Smooth muscle cell (in vitro differentiated cells): ENCODE measurements around the gene NEIL1. TPM values are rescaled to one million over a fixed set of nuclear protein-coding genes. Genes with fewer than 3 reads are reported as not detected.
A peak's percentile ranks its signal among the peaks of the same experiment; 100 is the strongest.
"Not testable (repeated sequence)": the region's sequence is repeated elsewhere in the genome, so short reads cannot be mapped to it uniquely, and the experiment has no call there.

Source experiments
- DNase-seq: peaks from one replicate; lab custom pipeline; 2025; ENCODE audit not compliant: unreplicated experiment; lab: John Stamatoyannopoulos, UW
- H2AFZ ChIP-seq: fragments of 200-600 bp; sonication (generic); 2 replicates; pipeline ENCODE4 v1.6.0; 2016; ENCODE audit warnings: antibody characterized with exemption, low read depth, mild to moderate bottlenecking
- H3F3A ChIP-seq: fragments of 200-600 bp; sonication (generic); 2 replicates; pipeline ENCODE4 v1.6.0; 2017; ENCODE audit warnings: antibody characterized with exemption, low read depth
- H3K27ac ChIP-seq: fragments of 200-600 bp; sonication (generic); 2 replicates; pipeline ENCODE4 v1.5.1; 2016; ENCODE audit warnings: low read depth, mild to moderate bottlenecking
- H3K27me3 ChIP-seq: fragments of 200-600 bp; sonication (generic); 2 replicates; pipeline ENCODE4 v1.6.1; 2016; ENCODE audit warnings: low read depth, mild to moderate bottlenecking
- H3K36me3 ChIP-seq: fragments of 200-600 bp; sonication (generic); 2 replicates; pipeline ENCODE4 v1.5.1; 2016; ENCODE audit warnings: low read depth
- H3K4me1 ChIP-seq: fragments of 200-600 bp; sonication (generic); 2 replicates; pipeline ENCODE4 v1.5.1; 2016; ENCODE audit warnings: low read depth
- H3K4me2 ChIP-seq: fragments of 200-600 bp; sonication (generic); 2 replicates; pipeline ENCODE4 v1.6.0; 2016; ENCODE audit warnings: mild to moderate bottlenecking
- H3K4me3 ChIP-seq: fragments of 200-600 bp; sonication (generic); 2 replicates; pipeline ENCODE4 v1.5.1; 2016; ENCODE audit warnings: mild to moderate bottlenecking
- H3K79me2 ChIP-seq: fragments of 200-600 bp; sonication (generic); 2 replicates; pipeline ENCODE4 v1.6.0; 2016; ENCODE audit warnings: low read depth, mild to moderate bottlenecking
- H3K9ac ChIP-seq: fragments of 200-600 bp; sonication (generic); 2 replicates; pipeline ENCODE4 v1.6.0; 2016; ENCODE audit warnings: low read depth
- H3K9me3 ChIP-seq: fragments of 200-600 bp; sonication (generic); replicated peaks from 2 replicates; pipeline ENCODE4 v1.5.1; 2016; ENCODE audit warnings: low read depth
- H4K20me1 ChIP-seq: fragments of 200-600 bp; sonication (generic); 2 replicates; pipeline ENCODE4 v1.6.0; 2016; ENCODE audit warnings: low read depth
- WGBS: methylation state at CpG from one replicate; pipeline ENCODE4 v1.1.7; 2016; ENCODE audit warnings: low lambda C conversion rate; 5-methylcytosine and 5-hydroxymethylcytosine counted together
- polyA plus RNA-seq: library from polyadenylated mRNA; unstranded; fragments of >200 nt; fragmentation: Nextera tagmentation; extraction: Ambion mirVana; gene quantifications from 2 replicates; pipeline ENCODE4 v1.2.1, GENCODE V29; 2016
- total RNA-seq: library from RNA; depleted of rRNA; stranded (reverse); fragments of >200 nt; gene quantifications from 2 replicates; pipeline ENCODE4 v1.2.3, GENCODE V29; 2014
- TF ChIP-seq, protein P1 (sequence below): fragments of 200-600 bp; sonication (generic); IDR thresholded peaks from 2 replicates; pipeline ENCODE4 v1.5.1; 2017; ENCODE audit warnings: borderline replicate concordance, mild to moderate bottlenecking, antibody characterized with exemption; ENCODE audit not compliant: insufficient read depth, poor library complexity, severe bottlenecking

NEIL1 gene, protein sequence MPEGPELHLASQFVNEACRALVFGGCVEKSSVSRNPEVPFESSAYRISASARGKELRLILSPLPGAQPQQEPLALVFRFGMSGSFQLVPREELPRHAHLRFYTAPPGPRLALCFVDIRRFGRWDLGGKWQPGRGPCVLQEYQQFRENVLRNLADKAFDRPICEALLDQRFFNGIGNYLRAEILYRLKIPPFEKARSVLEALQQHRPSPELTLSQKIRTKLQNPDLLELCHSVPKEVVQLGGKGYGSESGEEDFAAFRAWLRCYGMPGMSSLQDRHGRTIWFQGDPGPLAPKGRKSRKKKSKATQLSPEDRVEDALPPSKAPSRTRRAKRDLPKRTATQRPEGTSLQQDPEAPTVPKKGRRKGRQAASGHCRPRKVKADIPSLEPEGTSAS
- 2.5 and 4.1 TPM in 2 replicates for total RNA-seq
- polyA plus RNA-seq, result 15.1 and 20.3 TPM in 2 replicates

DNA sequence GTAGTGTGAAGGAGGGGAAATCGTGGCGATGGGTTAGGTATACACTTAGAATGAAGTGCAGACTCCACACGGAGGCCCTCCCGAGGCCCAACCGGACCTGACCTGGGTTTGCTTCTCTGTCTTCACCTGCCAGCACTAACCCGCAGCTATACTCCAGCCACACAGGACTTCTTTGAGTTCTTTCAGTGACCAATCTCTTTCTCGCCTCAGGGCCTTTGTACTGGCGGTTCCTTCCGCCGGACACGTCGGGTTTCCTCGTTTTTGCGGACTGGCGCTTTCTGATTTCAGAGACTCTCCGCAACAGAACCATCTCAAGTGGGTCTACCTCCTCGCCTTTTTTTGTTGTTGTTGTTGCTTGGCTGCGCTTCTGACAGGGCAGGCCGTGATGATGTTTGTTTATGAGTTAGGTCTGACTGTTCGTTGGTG is at the start of gene NEIL1:
Gene NEIL1, plus strand, starts transcription at position 244 of the 426 bp plus-strand sequence. CDS start 1,867 bp downstream, outside the sequence.
- Histone ChIP-seq H3K36me3 (no peaks in the 10 kb centered on the region), H3K27ac (no peak within 1 kb of the TSS), H3K4me1 (peaks cover 6% of the 10 kb centered on the region), H3K9me3 (no peaks in the 10 kb centered on the region), H3K27me3 (no peaks in the 10 kb centered on the region), H3K79me2 (no peaks in the 10 kb centered on the region), H3K9ac (peak within 1 kb of the TSS; percentile 80), H2AFZ (peak within 1 kb of the TSS; percentile 12), H3K4me3 (peak within 1 kb of the TSS; percentile 83), H3F3A (no peaks in the 10 kb centered on the region), H3K4me2 (peak within 1 kb of the TSS; percentile 100), H4K20me1 (no peaks in the 10 kb centered on the region)
- TF ChIP-seq, protein P1, sequence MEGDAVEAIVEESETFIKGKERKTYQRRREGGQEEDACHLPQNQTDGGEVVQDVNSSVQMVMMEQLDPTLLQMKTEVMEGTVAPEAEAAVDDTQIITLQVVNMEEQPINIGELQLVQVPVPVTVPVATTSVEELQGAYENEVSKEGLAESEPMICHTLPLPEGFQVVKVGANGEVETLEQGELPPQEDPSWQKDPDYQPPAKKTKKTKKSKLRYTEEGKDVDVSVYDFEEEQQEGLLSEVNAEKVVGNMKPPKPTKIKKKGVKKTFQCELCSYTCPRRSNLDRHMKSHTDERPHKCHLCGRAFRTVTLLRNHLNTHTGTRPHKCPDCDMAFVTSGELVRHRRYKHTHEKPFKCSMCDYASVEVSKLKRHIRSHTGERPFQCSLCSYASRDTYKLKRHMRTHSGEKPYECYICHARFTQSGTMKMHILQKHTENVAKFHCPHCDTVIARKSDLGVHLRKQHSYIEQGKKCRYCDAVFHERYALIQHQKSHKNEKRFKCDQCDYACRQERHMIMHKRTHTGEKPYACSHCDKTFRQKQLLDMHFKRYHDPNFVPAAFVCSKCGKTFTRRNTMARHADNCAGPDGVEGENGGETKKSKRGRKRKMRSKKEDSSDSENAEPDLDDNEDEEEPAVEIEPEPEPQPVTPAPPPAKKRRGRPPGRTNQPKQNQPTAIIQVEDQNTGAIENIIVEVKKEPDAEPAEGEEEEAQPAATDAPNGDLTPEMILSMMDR, result no peak
- 20% methylated on average over 20 of the region's 20 CpGs for WGBS
- no peak for DNase-seq

DNA sequence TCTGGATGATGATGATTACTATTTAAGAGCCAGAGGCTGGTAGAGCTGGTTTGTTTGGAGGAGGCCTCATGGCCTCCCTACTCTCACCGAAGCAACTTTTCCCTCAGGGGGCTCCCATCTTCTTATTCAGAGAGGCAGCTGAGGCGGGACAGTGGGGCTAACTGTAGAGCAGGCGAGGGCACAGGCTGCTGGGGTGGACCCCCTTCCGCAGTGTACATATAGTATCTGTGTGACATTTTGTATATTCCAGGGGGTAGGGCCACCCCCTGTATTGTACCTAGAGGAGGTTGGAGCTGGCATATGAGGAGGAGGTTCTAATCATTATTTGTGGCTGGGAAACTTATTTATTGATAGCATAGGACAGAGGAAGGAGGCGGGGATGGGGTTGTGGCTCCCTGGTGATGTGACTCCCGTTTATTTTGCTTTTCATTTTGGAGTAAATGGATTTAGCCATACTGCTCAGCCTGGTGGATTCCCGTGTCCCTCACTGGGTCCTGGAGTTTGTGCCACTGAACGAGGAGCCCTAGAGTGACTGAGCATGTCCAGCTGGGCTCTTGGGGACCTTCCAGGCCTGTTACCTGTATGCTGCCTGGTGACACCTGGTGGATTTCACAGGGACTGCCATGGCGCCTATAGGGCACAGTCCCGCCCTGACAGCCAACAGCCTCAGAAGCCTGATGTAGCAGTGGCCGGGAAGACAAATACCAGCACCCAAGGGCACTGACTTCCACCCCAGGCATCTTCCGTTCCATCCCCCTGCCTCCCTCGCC is 48.1 kb upstream of the NEIL1 start:
- not testable (repeated sequence) for H3K4me1 ChIP-seq, H3K9ac ChIP-seq, H3K9me3 ChIP-seq, H2AFZ ChIP-seq, H3K27ac ChIP-seq, H3K27me3 ChIP-seq, H3F3A ChIP-seq, H3K4me2 ChIP-seq, H3K36me3 ChIP-seq, H3K79me2 ChIP-seq, H4K20me1 ChIP-seq, DNase-seq, H3K4me3 ChIP-seq
- 69% methylated on average over 9 of the region's 13 CpGs for WGBS

DNA sequence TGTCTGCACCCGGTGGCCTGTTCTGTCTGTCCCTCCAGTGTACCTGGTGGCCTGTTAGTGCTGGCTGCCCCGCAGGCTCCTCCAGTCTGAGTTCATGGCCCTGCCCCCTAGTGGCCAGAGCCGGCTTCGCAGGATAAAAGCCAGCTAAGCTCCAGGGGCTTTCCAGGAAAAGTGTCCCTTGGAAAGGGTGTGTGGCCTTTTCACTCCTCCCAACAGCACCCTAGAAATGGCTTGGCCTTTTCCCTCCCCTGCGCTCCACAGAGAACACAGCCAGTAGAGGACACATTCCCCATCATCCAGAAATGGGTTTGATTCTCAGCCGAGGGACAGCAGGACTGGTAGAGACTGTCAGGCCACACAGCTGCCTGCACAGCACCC is 47.5 kb upstream of the NEIL1 start:
- not testable (repeated sequence) for H3K36me3 ChIP-seq, H2AFZ ChIP-seq, H3K9me3 ChIP-seq, H3K27ac ChIP-seq, H3F3A ChIP-seq, DNase-seq, H3K27me3 ChIP-seq, H3K4me3 ChIP-seq, H4K20me1 ChIP-seq, H3K9ac ChIP-seq, H3K4me1 ChIP-seq, H3K79me2 ChIP-seq, H3K4me2 ChIP-seq
- TF ChIP-seq, protein P1, result peak; percentile 50
- 23% methylated on average over 6 of the region's 6 CpGs for WGBS

DNA sequence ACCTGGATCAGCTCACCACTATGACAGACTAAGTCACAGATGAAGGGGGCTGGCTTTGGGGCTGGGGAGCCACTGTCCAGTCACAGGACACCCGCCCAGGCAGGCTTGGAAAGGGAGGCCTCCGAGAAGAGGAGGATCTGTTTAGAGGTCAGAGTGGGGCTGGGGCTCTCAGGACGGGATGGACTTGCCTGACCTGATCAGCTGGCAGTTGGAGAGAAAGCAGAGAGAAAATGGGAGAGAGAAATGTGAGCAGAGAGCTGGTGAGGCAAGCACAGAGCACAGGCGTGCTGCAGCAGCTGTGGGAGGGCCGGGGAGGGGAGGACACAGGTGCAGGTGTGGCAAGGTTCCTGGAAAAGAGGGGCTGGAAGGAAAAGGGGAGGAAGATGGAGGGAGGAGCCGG is 46.8 kb upstream of the NEIL1 start:
- H4K20me1 ChIP-seq, H3K27ac ChIP-seq: not testable (repeated sequence)

More for the DNA sequence above, 46.8 kb upstream of the NEIL1 start:
- DNase-seq, H3K27me3 ChIP-seq, H3K9ac ChIP-seq, H2AFZ ChIP-seq, H3K4me2 ChIP-seq, H3F3A ChIP-seq, H3K4me3 ChIP-seq, H3K9me3 ChIP-seq, H3K4me1 ChIP-seq, H3K79me2 ChIP-seq, H3K36me3 ChIP-seq: not testable (repeated sequence)
- WGBS, result 47% methylated on average over 4 of the region's 6 CpGs
